GM18499 (cell line): ENCODE measurements around the gene MS4A10.

ENCODE experiments used
- ATAC-seq: cut with Tn5 transposase; IDR thresholded peaks from one replicate; pipeline ENCODE4 v1.9.1; 2021; ENCODE audit warnings: moderate number of reproducible peaks; ENCODE audit not compliant: insufficient read depth, unreplicated experiment

MS4A10 gene

GRCh38 chr11:60844870-60845221 lies 59.7 kb downstream of the MS4A10 start:
- no peak for ATAC-seq

GRCh38 chr11:60845338-60845737 lies 60.2 kb downstream of the MS4A10 start:
- ATAC-seq: no peak

DNA sequence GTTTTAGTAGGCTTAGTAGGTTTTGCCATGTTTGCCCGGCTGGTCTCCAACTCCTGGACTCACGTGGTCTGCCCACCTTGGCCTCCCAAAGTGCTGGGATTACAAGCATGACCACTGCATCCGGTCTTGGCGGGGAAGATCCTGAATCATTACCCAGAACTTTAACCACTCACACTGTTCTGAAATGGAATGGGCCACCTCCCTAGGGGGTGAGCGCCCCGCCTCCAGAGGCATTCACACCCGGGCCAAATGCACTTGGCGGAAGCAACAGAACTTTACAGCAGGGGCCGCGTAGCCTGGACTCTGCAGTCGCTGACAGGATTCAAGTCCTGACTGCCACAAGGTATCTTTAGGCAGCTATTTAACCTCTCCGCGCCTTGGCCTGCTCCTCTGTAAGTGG lies 62.1 kb downstream of the MS4A10 start:
- no peak for ATAC-seq

DNA sequence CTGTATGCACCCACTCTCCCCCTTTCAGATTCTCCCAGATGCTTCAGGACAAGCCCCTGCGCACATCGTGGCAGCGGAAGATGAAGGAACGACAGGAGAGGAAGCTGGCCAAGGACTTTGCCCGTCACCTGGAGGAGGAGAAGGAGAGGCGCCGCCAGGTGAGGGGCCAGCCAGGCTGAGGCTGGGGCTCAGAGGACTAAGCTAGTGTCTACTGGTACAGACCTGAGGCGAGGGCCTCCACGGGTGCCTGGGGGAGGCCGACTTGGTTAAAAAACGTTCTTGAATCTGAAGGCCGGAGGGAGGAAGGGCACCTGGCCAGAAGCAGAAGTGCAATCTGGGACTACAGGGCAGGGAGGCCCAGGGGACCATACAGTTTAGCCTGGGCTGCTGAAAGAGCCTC lies 62.8 kb downstream of the MS4A10 start:
- no peak for ATAC-seq

DNA sequence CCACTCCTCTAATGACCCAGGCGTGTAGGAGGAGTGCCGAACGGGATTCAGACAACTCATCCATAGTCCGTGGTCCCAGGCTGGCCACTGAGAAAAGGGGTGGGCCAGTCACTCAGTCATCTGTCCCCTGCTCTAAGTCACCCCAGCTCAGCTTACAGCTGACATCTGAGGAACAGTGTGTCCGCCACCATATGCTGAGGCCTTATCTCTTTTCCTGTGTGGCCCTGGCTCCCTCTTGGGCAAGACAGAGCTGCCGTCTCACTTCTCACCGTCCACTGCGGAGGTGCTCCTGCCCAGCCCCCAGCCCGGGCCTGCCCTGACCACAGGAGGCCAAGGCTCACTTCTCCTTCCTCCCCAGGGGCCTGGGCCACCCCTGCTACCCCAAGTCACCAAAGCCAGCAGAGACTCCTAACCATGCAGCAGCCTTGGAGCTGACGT lies 63.6 kb downstream of the MS4A10 start:
- ATAC-seq: no peak

GRCh38 chr11:60849641-60850520 lies 64.7 kb downstream of the MS4A10 start:
- ATAC-seq: no peak
